ENCODE measurements around the gene NBPF11.
"Not testable (repeated sequence)": the region's sequence is repeated elsewhere in the genome, so short reads cannot be mapped to it uniquely, and the experiment has no call there.

DNA sequence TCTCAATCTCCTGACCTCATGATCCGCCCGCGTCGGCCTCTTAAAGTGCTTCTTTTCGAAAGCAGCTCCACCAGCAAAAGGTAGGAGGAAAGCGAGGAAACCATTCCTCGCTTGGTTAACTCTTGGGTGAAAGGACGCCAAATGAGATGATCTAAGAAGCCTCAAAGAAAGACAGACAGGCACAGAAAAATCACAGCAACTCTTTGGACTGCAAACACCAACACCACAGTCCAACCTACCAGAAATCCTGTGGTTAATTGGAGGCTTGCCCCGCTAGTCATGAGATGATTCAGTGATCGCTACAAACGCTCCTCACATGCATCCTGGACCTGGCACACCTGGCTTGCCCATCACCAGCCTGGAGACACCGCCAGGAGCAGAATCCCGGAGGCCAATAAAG lies 1.1 kb downstream of the NBPF11 start:
- not testable (repeated sequence) for TF ChIP-seq CTCF (conservative IDR thresholded peaks at IDR 0.05; ENCODE audit: low read depth in 2 of 2); NANOG (IDR thresholded peaks at IDR 0.05; ENCODE audit: borderline replicate concordance); EZH2 (IDR thresholded peaks at IDR 0.05; ENCODE audit: low read depth, unreplicated experiment); EZH2phosphoT487 (IDR thresholded peaks at IDR 0.05; ENCODE audit: unreplicated experiment); POLR2AphosphoS5 (IDR thresholded peaks at IDR 0.05; ENCODE audit: low read depth)
- TF ChIP-seq, protein P1, sequence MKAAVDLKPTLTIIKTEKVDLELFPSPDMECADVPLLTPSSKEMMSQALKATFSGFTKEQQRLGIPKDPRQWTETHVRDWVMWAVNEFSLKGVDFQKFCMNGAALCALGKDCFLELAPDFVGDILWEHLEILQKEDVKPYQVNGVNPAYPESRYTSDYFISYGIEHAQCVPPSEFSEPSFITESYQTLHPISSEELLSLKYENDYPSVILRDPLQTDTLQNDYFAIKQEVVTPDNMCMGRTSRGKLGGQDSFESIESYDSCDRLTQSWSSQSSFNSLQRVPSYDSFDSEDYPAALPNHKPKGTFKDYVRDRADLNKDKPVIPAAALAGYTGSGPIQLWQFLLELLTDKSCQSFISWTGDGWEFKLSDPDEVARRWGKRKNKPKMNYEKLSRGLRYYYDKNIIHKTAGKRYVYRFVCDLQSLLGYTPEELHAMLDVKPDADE (IDR thresholded peaks at IDR 0.05), result not testable (repeated sequence)
